GM12891 (cell line): ENCODE results near the gene WAPL.

ENCODE experiments used
- PAX5 ChIP-seq: IDR thresholded peaks from 2 replicates; pipeline ENCODE4 v1.6.1; 2011; ENCODE audit warnings: low read length, moderate library complexity, mild to moderate bottlenecking; ENCODE audit not compliant: insufficient read depth, severe bottlenecking
- POLR2A ChIP-seq: IDR thresholded peaks from 2 replicates; pipeline ENCODE4 v1.6.1; 2011; ENCODE audit warnings: low read depth, low read length, control low read depth
- POLR2AphosphoS5 ChIP-seq: IDR thresholded peaks from 2 replicates; pipeline ENCODE4 v1.6.1; 2011; ENCODE audit warnings: low read depth, low read length, control low read depth
- SPI1 ChIP-seq: IDR thresholded peaks from 2 replicates; pipeline ENCODE4 v1.6.1; 2011; ENCODE audit warnings: low read depth, low read length, control low read depth
- TAF1 ChIP-seq: IDR thresholded peaks from 2 replicates; pipeline ENCODE4 v1.6.1; 2011; ENCODE audit warnings: low read depth, low read length, control low read depth

- TF ChIP-seq POLR2A (no peak), TAF1 (no peak), POLR2AphosphoS5 (no peak), PAX5 (no peak), SPI1 (no peak)
Measured at GRCh38 chr10:86523348-86523747, 1.8 kb upstream of the WAPL start.
